ENCODE data around the gene FIG4.
A peak's percentile ranks its signal among the peaks of the same experiment; 100 is the strongest.
"Not testable (repeated sequence)": the region's sequence is repeated elsewhere in the genome, so short reads cannot be mapped to it uniquely, and the experiment has no call there.

Gene FIG4

GRCh38 chr6:109795994-109796555 is 105.0 kb downstream of the FIG4 start:
- DNase-seq (ENCODE audit: low spot score) = no peak

DNA sequence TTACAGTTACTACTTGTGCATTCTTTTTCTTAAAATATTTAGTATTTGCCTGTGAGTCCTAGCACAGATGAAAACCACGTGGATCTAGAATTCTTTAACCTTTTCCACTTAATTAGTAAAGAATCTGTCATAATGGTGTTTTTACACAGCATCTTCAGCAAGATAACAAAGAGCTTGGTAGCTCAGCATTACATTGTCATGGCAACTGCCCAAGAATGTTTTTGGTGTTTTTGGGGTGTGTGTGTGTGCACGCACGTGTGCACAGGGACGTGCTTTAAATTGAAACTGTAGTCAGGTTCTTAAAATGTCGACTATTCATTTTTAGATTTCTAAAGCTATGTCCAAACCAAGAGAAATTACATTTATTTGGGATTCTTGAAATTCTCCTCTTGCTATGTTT is 108.0 kb downstream of the FIG4 start:
- DNase-seq (ENCODE audit: low spot score) = no peak

DNA sequence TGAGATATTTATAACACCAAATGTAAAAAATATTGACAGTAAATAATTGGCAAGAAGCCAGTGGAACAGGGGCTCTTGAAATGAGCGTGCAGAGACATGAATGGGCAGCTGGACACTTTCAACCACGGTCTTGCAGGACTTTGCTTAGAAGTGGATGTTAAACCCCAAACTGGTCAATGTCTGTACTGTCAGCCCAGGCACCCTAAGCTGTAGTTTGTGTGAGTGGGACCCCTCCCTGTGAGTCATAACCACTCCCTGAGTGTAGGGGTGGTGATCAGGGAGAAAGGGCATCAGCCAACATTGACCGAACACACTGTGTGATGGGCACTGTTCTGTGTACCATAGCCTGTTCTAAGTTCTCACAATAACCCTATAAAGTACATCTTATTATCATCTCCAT is 108.6 kb downstream of the FIG4 start:
- DNase-seq (ENCODE audit: low spot score) = no peak

DNA sequence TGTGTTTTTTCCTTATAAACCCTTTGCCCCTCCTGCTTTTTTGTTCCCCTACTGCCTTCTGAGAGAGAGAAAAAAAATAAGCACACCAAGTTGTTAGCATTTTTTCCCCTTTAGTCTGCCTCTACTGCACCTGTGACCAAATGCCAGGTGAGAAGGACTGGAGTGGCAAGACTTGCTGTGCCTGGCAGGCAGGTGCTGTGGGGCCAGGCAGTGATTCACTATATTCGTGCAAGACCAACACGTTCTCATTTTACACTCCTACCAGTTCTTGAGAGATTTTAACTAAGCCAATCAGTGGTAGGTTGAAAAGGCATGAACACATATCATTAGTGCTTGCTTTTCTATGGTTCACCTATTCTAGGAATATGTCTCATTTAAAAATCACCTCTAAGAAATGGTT is 109.7 kb downstream of the FIG4 start:
- no peak for DNase-seq (ENCODE audit: low spot score)

GRCh38 chr6:109801794-109802193 is 110.7 kb downstream of the FIG4 start:
- no peak for DNase-seq (ENCODE audit: low spot score)

- no peak for DNase-seq (ENCODE audit: low spot score)
Observed at GRCh38 chr6:109804020-109804419, 112.9 kb downstream of the FIG4 start.

- no peak for DNase-seq (ENCODE audit: low spot score)
Observed at GRCh38 chr6:109807881-109808280, 116.8 kb downstream of the FIG4 start.

- DNase-seq (ENCODE audit: low spot score) = no peak
Observed at GRCh38 chr6:109808837-109809236, 117.7 kb downstream of the FIG4 start.

DNA sequence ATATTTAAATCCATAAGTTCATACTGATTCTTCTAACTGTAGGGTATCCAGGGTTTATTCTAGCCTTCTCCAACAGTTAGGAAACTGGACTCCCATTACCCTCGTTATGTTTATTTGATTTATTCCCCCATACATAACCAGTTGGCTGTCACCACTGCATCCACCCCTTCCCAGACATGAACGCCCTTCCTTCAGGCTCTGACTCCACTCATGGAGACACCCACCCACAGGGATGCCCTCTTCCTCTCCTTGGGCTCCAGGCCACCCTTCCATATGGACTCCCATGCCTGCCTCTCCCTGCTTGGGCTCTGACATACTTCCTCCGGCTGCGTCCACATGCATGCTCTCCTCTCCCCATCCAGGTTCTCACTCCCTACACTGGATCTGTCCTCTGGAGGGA is 124.0 kb downstream of the FIG4 start:
- DNase-seq (ENCODE audit: low spot score) = no peak

DNA sequence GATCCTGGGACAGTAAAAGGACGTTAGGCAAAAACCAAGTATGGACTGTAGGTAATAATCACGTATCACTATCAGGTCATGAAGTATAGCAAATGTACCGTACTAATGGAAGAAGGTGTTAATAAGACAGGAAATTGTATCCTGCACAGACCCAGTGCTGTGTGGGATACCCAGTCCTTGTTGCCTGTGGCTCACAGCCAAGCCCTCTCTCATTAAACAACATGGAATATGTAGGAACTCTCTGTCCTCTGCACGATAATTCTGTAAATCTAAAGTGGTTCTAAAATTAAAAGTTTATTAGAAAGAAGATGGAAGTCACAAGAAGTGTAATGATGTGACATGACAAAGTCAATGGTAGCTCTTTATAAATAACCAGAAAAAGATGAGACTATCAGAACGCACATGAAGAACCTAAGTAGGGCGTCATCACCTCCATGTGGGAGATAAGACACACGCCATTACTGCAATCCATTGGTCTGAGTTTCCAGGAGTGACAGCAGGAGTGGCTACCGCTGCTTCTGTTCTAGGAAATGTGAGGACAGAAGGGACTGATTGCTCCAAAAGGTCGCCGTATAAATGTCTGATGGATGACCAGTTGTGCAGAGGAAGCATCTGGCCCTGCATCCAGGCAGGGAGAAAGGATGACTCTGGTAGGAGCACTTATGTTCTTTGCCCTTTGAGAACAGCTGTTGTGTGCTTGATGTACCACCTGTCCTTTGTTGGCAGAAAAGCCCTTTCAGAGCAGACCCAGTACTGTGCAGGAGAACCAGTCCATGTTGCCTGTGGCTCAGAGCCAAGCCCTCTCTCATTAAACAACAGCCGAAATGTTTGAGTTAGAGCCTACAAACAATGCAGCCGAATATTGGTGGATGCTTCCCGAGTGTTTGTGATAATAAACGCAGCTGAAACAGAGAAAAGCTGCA is 125.6 kb downstream of the FIG4 start:
- no peak for DNase-seq (ENCODE audit: low spot score)

GRCh38 chr6:109820706-109821350 is 129.7 kb downstream of the FIG4 start:
- peak; percentile 49 for DNase-seq (ENCODE audit: low spot score)

DNA sequence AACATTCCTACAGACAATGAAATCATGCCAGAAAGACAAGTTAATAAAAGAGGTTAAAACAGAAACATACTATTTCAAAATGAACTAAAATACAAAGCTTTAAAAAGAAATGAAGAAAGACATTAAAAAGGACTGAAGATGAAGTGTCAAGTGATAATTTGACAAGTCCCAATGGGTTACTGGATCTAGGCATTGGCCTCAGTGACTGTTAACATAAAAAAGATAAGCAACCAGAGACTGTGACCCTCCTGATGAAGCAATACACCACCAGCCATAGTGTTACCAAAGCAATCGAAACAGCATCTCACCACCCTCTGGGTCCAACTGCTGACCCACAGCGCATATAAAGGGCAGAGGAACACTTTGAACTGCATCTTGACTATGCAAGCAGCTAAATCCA is 130.3 kb downstream of the FIG4 start:
- DNase-seq (ENCODE audit: low spot score) = no peak

- DNase-seq (ENCODE audit: low spot score) = no peak
Observed at GRCh38 chr6:109824105-109824504, 133.0 kb downstream of the FIG4 start.

GRCh38 chr6:109826551-109826950 is 135.5 kb downstream of the FIG4 start:
- DNase-seq (ENCODE audit: low spot score) = no peak

DNA sequence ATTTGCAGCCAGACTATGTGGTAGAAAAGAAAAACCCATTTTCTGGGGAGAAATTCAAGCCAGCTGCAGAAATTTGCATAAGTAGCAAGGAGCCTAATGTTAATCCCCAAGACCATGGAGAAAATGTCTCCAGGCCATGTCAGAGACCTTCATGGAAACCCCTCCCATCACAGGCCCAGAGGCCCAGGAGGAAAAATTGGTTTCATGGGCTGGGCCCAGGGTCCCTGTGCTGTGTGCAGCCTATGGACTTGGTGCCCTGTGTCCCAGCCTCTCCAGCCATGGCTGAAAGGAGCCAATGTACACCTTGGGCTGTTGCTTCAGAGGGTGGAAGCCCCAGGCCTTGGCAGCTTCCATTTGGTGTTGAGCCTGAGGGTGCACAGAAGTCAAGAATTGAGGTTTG is 140.3 kb downstream of the FIG4 start:
- DNase-seq (ENCODE audit: low spot score) = not testable (repeated sequence)

DNA sequence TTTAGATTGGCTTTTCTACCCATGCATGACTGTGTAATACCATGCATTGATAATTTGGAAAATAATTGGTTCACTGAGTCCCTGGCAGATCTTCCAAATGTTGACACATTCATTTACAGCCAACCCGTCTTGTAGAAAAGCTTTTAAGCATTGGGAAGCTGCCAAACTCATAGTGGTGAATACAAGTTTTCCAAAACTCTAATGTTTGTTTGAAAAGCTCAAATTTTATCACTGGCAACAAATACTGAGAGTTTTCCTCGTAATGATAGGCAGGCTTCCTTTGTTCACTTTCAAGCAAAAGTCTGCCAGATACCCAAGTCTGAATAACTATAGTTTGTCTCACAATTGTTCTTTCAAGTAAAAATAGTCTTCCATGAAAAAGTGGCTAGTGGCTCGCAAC is 143.0 kb downstream of the FIG4 start:
- DNase-seq (ENCODE audit: low spot score) = no peak

GRCh38 chr6:109834595-109835437 is 143.7 kb downstream of the FIG4 start:
- DNase-seq (ENCODE audit: low spot score) = no peak

DNA sequence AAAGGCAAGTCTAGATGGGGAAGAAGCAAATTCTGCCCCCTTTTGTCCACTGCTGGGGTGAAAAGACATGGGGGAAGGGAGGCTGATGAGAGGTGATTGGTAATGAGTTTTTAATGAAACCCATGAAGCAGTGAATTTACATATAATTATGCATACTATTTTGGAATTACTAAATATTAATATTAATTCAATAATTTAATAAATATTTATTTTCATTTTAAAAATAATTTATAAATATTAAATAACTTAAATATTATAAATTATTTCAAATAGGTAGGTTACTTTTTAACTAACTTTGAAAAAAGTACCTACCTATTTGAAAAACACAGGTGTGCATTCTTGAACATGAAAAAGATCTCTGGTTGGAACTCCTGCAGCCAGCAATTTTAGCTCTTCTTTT is 148.9 kb downstream of the FIG4 start:
- DNase-seq (ENCODE audit: low spot score) = no peak

DNA sequence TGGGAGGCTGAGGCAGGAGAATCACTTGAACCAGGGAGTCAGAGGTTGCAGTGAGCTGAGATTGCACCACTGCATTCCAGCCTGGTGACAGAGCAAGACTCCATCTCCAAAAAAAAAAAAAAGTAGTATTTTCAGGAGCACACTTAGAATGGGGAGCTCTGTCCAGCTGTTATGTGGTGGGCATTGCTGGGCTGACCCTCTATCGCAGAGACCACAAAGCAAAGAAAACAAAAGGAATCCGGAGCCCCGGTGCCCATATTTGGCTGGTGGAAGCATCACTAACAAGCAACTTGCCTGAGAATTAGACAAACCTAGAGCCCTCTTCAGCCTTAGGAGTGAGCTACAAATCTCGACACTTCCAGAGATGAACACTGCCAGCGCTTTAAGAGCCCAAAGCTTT is 149.7 kb downstream of the FIG4 start:
- DNase-seq (ENCODE audit: low spot score) = no peak

GRCh38 chr6:109841869-109842268 is 150.8 kb downstream of the FIG4 start:
- DNase-seq (ENCODE audit: low spot score) = no peak

GRCh38 chr6:109852713-109853112 is 161.6 kb downstream of the FIG4 start:
- no peak for DNase-seq (ENCODE audit: low spot score)

DNA sequence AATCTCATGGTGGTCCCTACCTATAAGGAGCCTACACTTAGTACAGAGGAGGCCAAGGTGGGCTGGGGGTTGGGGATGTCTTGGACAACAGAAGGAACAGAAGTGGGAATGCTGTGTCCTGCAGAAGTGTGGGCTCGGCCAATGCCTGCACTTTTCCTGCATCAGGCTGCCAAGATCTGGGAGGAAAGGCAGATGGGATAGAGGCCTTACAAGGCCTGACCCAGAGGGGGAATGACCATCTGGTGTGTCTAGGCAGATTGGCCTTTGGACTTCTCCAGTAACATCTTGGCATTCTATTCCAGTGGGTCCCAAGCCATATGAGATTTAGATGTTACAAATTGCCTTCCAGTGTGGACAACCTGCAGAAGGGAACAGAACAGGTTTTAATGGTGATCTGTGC is 162.3 kb downstream of the FIG4 start:
- no peak for DNase-seq (ENCODE audit: low spot score)
